Pons (tissue), 1 donor: ENCODE measurements around the gene KLHL30.
A peak's percentile ranks its signal among the peaks of the same experiment; 100 is the strongest.

ENCODE experiments used
- DNase-seq: peaks from one replicate; pipeline ENCODE4 v3.0.0-alpha.2; 2016; ENCODE audit warnings: low spot score

The KLHL30 gene

GRCh38 chr2:238174701-238175100 is 36.2 kb downstream of the KLHL30 start:
- DNase-seq: no peak

GRCh38 chr2:238176613-238177012 is 38.1 kb downstream of the KLHL30 start:
- DNase-seq: no peak

- no peak for DNase-seq
These were observed 42.1 kb downstream of the KLHL30 start for GRCh38 chr2:238180554-238180953.

GRCh38 chr2:238182362-238182761 is 43.9 kb downstream of the KLHL30 start:
- no peak for DNase-seq

- no peak for DNase-seq
These were observed 45.4 kb downstream of the KLHL30 start for GRCh38 chr2:238183821-238184220.

- DNase-seq: peak; percentile 82
These were observed 49.4 kb downstream of the KLHL30 start for GRCh38 chr2:238187618-238188548.

GRCh38 chr2:238190445-238190844 is 52.0 kb downstream of the KLHL30 start:
- no peak for DNase-seq
